ENCODE results near the gene HMGCS2.

DNA sequence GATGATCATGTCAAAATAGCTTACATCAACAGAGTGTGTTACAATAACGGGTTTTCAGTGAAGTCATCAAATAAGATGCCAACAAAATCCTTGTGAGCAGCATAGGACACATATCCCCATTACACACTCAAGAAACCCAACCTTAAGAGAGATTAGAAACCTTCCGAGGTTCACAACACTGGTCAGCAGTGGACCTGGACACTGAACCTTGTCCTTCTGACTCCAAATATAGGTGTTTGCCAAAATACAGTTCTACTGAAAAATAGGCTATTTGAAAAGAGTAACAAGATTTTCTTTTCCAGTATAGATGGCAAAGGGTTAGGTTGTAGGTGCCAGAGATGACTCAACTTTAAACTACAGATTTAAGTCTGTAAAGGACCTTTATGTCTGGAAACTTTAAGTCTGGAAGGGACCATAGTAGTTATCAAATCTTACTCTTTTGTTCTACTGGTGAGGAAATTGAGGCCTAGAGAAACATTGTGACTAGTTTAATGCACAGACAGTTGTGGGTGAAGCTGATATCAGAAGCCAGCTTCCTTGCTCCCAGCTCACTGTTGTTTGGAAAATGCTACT is 43.4 kb upstream of the HMGCS2 start:
- TF ChIP-seq, protein P1, sequence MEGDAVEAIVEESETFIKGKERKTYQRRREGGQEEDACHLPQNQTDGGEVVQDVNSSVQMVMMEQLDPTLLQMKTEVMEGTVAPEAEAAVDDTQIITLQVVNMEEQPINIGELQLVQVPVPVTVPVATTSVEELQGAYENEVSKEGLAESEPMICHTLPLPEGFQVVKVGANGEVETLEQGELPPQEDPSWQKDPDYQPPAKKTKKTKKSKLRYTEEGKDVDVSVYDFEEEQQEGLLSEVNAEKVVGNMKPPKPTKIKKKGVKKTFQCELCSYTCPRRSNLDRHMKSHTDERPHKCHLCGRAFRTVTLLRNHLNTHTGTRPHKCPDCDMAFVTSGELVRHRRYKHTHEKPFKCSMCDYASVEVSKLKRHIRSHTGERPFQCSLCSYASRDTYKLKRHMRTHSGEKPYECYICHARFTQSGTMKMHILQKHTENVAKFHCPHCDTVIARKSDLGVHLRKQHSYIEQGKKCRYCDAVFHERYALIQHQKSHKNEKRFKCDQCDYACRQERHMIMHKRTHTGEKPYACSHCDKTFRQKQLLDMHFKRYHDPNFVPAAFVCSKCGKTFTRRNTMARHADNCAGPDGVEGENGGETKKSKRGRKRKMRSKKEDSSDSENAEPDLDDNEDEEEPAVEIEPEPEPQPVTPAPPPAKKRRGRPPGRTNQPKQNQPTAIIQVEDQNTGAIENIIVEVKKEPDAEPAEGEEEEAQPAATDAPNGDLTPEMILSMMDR (IDR thresholded peaks at IDR 0.05): no peak
- TF ChIP-seq EZH2phosphoT487 (IDR thresholded peaks at IDR 0.05) (no peak), EZH2 (IDR thresholded peaks at IDR 0.05) (no peak)
